ENCODE data around the gene LHPP.

Gene LHPP

DNA sequence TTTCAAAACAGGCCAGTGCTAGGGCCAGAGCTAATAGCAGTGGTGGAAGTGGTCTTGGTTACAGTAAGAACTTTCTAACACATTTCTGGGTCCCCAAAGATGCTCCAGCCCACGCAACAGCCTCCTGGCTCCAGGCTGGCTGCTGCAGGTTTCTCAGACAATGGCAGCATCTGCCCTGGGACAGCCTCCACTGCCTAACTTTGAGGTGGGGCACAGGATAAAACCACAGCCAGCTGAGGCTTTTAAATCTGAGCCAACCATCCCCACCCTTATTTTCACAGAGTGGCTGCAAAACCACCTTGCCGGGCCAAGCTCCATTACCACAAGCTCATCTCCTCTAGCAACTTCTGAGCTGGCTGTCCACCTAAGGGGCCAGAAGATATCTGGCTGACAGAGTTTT lies 197.8 kb downstream of the LHPP start:
- DNase-seq (ENCODE audit: low read depth), result no peak

DNA sequence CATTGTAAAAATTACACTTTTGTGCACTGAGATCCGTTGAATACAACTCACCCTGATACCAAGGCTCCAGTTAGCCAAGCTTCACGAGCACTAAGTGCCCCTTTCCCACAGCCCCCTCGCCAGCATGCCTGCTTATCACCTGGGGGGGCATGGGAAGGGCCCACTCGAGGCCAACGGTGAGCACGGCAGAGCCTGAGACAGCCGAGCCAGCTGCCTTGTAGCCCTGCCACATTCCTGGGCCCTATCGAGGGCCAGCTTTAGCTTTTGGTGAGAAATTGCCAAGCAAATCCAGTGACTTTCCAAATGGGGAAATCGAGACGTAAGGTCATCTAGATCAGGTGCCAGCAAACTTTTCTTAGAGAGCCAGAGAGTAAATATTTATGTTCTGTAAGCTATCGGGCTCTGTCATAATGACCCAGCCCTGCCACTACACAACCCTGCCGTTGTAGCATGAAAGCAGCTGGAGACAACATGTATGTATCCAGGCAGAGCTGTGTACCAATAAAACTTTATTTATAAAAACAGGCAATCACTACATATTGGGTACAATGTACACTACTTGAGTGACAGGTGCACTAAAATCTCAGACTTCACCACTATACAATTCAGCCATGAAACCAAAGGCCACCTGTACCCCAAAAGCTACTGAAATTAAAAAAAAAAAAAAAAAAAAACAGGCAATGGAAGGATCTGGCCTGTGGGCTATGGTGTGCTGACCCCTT lies 198.9 kb downstream of the LHPP start:
- DNase-seq (ENCODE audit: low read depth), result no peak

DNA sequence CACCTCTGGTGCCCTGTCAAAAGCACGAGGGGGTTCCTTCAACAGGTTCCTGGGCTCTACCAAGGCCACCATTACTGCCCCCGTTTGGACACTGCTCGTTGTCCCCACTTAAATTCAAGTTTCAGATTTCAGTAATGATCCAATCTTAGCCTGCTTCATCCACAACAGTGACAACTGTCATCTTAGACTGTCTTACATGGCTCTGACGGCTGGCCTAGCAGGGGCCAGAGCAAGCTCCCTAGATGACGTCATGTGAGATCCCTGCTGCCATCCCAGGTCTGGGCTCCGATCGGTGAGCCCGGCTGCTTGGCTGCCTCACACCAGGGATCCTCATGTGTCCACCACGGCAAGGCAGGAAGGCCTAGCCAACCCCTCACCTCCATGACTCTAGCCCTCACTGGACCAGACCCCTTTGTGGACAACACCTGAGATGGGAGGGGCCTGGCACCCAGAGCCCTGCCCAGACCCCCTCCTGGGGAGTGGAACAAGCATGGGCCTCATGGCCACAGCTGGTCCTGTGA lies 200.1 kb downstream of the LHPP start:
- DNase-seq (ENCODE audit: low read depth), result no peak

DNA sequence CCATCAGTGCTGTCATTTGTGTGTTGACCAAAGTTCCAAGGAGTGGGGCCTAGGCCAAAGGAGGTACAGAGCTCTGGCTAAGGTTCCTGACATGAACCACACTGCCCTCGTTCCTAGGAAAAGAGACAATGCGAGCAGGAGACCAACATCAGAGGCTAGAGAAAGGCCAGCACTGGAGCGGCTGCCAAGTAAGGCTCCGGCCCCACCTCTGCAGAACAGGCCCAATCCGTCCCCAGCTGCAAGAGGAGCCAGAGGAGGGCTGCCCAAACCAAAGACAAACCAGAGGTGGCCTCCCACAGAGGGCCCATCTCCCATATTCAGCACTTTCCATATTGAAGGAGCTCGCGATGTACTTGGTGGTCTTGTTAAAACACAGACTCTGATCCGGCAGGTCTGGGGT lies 201.6 kb downstream of the LHPP start:
- DNase-seq (ENCODE audit: low read depth), result no peak

Measured in ELR (cell line).